Calu3 (cell line): ENCODE results near the gene TRERF1. TPM values are rescaled to one million over a fixed set of nuclear protein-coding genes. Genes with fewer than 3 reads are reported as not detected.
A peak's percentile ranks its signal among the peaks of the same experiment; 100 is the strongest.

Experiments
- BruUV-seq: library from RNA; stranded (reverse); fragments of 400-500 nt; replicated peaks from 2 replicates; lab custom pipeline; 2021; lab: Mats Ljungman, UMichigan
- CTCF ChIA-PET: fragments of 300-600 bp; sonication (Branson Sonifier 250); formaldehyde crosslinking; loops from one replicate; lab custom pipeline; 2022; ENCODE audit warnings: antibody characterized with exemption; lab: Charles Lee
- DNase-seq: peaks from one replicate; pipeline ENCODE4 v3.0.0; 2022
- H3K27ac Mint-ChIP-seq: one replicate; pipeline ENCODE4 v1.8.0; 2022; ENCODE audit warnings: mixed read lengths; ENCODE audit not compliant: unreplicated experiment
- H3K27me3 Mint-ChIP-seq: one replicate; pipeline ENCODE4 v1.8.0; 2022; ENCODE audit warnings: mixed read lengths; ENCODE audit not compliant: unreplicated experiment
- H3K36me3 Mint-ChIP-seq: one replicate; pipeline ENCODE4 v1.8.0; 2022; ENCODE audit warnings: mild to moderate bottlenecking, moderate library complexity, mixed read lengths; ENCODE audit not compliant: insufficient read depth, unreplicated experiment
- H3K4me1 Mint-ChIP-seq: one replicate; pipeline ENCODE4 v1.8.0; 2022; ENCODE audit warnings: mild to moderate bottlenecking, low read depth, mixed read lengths; ENCODE audit not compliant: unreplicated experiment
- H3K4me3 Mint-ChIP-seq: one replicate; pipeline ENCODE4 v1.8.0; 2022; ENCODE audit warnings: mild to moderate bottlenecking, low read depth, moderate library complexity, mixed read lengths; ENCODE audit not compliant: unreplicated experiment
- H3K9me3 Mint-ChIP-seq: one replicate; pipeline ENCODE4 v1.8.0; 2022; ENCODE audit warnings: low read depth, mixed read lengths; ENCODE audit not compliant: unreplicated experiment
- CTCF ChIP-seq: fragments of 200-600 bp; IDR thresholded peaks from one replicate; pipeline ENCODE4 v1.8.0; 2022; ENCODE audit warnings: antibody characterized with exemption; ENCODE audit not compliant: unreplicated experiment
- intact Hi-C: fragments of 100-400 bp; cut with micrococcal nuclease; formaldehyde crosslinking; loops from one replicate; pipeline ENCODE4 v1.10.0; 2022; ENCODE audit not compliant: unreplicated experiment
- total RNA-seq: library from RNA; stranded (reverse); gene quantifications from 2 replicates; pipeline ENCODE4 v1.2.3, GENCODE V29; 2022

TRERF1 gene
- total RNA-seq, 1 experiment from 2014 or later: 1.4 TPM

GRCh38 chr6:42257063-42257462 lies 194.7 kb downstream of the TRERF1 start:
- no peak for TF ChIP-seq CTCF
- intact Hi-C loops: loop anchor here (10.0 kb wide), 1 partner anchor 198 kb away; the partner anchor contains the start of gene TRERF1
- Mint-ChIP-seq H3K4me3 (no peak overlapping the region), H3K9me3 (no peaks in the 10 kb centered on the region), H3K4me1 (peaks cover 7% of the 10 kb centered on the region), H3K36me3 (peaks cover 4% of the 10 kb centered on the region), H3K27ac (no peak overlapping the region), H3K27me3 (no peaks in the 10 kb centered on the region)
- CTCF ChIA-PET: no interaction called here
- no peak for DNase-seq
- no TSS peak for BruUV-seq

GRCh38 chr6:42255050-42255449 lies 196.7 kb downstream of the TRERF1 start:
- no peaks in the 10 kb centered on the region for H3K9me3 Mint-ChIP-seq
- CTCF ChIA-PET: interaction anchor here (0.6 kb wide), 1 partner anchor 491 kb away, joined by 5 read pairs; the partner anchor contains the start of gene TBCC
- no peaks in the 10 kb centered on the region for H3K27me3 Mint-ChIP-seq
- no peak overlapping the region for H3K27ac Mint-ChIP-seq
- no peak for TF ChIP-seq CTCF
- peaks cover 7% of the 10 kb centered on the region for H3K36me3 Mint-ChIP-seq
- intact Hi-C loops: loop anchor here (10.0 kb wide), 1 partner anchor 200 kb away; the partner anchor contains the start of gene TRERF1
- BruUV-seq: no TSS peak
- DNase-seq: no peak
- H3K4me3 Mint-ChIP-seq: no peak overlapping the region
- peaks cover 20% of the 10 kb centered on the region for H3K4me1 Mint-ChIP-seq

GRCh38 chr6:42254505-42254904 lies 197.2 kb downstream of the TRERF1 start:
- no peak for TF ChIP-seq CTCF
- intact Hi-C loops: loop anchor here (10.0 kb wide), 1 partner anchor 200 kb away; the partner anchor contains the start of gene TRERF1
- no peak overlapping the region for H3K27ac Mint-ChIP-seq
- H3K4me1 Mint-ChIP-seq: peaks cover 20% of the 10 kb centered on the region
- no peak overlapping the region for H3K4me3 Mint-ChIP-seq
- DNase-seq: no peak
- H3K9me3 Mint-ChIP-seq: no peaks in the 10 kb centered on the region
- no peaks in the 10 kb centered on the region for H3K27me3 Mint-ChIP-seq
- CTCF ChIA-PET: interaction anchor here (0.6 kb wide), 1 partner anchor 491 kb away, joined by 5 read pairs; the partner anchor contains the start of gene TBCC
- peaks cover 7% of the 10 kb centered on the region for H3K36me3 Mint-ChIP-seq
- no TSS peak for BruUV-seq

DNA sequence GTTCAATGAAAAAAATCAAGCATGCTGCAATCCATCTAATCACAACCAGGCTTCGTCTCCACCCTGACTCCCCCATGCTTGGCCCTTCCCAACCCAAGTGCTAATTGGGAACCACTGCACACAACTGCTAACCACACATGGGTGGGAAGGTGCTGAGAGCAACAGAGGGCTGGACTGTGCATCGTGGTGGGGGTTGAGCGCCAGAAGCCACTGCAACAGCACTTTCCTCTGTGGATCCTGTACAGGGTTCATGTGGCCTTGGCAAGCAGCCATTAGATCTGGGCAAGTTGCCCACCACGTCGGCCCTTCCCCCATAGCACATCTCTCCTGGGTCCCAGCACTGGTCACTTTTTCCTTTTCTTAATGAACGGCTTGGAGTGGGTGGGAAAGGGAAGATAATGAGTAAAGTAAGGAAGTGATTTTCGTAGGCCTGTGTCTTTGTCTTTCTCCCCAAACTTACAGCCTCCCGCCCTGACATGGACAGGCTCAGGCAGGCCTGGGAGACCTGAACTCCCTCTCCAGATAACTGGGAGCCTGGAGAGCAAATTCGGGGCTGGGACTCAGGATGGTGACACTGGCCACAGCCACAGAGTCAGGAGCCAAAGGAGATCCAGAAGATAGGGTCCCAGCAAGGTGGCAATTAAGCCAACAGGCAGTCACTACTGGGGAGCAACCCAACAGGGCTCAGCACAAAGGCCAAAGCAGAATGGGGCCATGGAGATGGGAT lies 199.7 kb downstream of the TRERF1 start:
- BruUV-seq: no TSS peak
- Mint-ChIP-seq H3K9me3 (no peaks in the 10 kb centered on the region), H3K27me3 (no peaks in the 10 kb centered on the region), H3K27ac (no peak overlapping the region), H3K4me3 (no peak overlapping the region), H3K36me3 (peaks cover 7% of the 10 kb centered on the region), H3K4me1 (peaks cover 20% of the 10 kb centered on the region)
- intact Hi-C loops: loop anchor here (10.0 kb wide), 1 partner anchor 203 kb away; the partner anchor contains the start of gene TRERF1
- DNase-seq: peak; percentile 73
- no peak for TF ChIP-seq CTCF
- CTCF ChIA-PET: interaction anchor here (0.6 to 1.3 kb wide), 5 partner anchors 9 to 295 kb away, joined by 3 to 5 read pairs (median 3); no protein-coding TSS in a partner anchor
